Transverse colon (tissue), 4 donors: ENCODE data around the gene APLP2. TPM values are rescaled to one million over a fixed set of nuclear protein-coding genes. Genes with fewer than 3 reads are reported as not detected.

Source experiments
- DNase-seq: peaks from one replicate; pipeline ENCODE4 v3.0.0-alpha.2; 2019
- H3K27ac ChIP-seq, 4 donors: fragments of 200-600 bp; sonication (generic); 2 replicates each; pipeline ENCODE4 v1.5.1; 2016 to 2018; ENCODE audit warnings: inconsistent platforms in 4 of 4
- H3K27me3 ChIP-seq: fragments of 200-600 bp; sonication (generic); 2 replicates; pipeline ENCODE4 v1.5.1; 2017; ENCODE audit warnings: inconsistent platforms
- H3K36me3 ChIP-seq, 4 donors: fragments of 200-600 bp; sonication (generic); 2 replicates each; pipeline ENCODE4 v1.5.1; 2017 to 2019; ENCODE audit warnings: inconsistent platforms in 4 of 4
- H3K4me1 ChIP-seq, 4 donors: fragments of 200-600 bp; sonication (generic); 2 replicates each; pipeline ENCODE4 v1.5.1; 2017 to 2020; ENCODE audit warnings: inconsistent platforms in 4 of 4
- H3K4me3 ChIP-seq, 4 donors: fragments of 200-600 bp; sonication (generic); 1 replicate in 1 of 4; 2 replicates in 3 of 4; pipeline versions ENCODE4 v1.5.1 to v1.6.1; 2017 to 2019; ENCODE audit warnings: inconsistent platforms in 4 of 4
- H3K9me3 ChIP-seq, 2 donors: fragments of 200-600 bp; sonication (generic); 2 replicates each; pipeline ENCODE4 v1.5.1; 2017 to 2019; ENCODE audit warnings: inconsistent platforms in 2 of 2
- EP300 ChIP-seq: sonication (generic); formaldehyde crosslinking; IDR thresholded peaks from one replicate; pipeline ENCODE4 v1.6.1; 2017; ENCODE audit warnings: antibody characterized with exemption, low read depth
- POLR2A ChIP-seq: fragments of 450-650 bp; IDR thresholded peaks from one replicate; pipeline ENCODE4 v1.6.1; 2016; ENCODE audit warnings: antibody characterized with exemption, mild to moderate bottlenecking, moderate library complexity
- POLR2AphosphoS5 ChIP-seq, 3 donors: sonication (generic); formaldehyde crosslinking; IDR thresholded peaks; one replicate each; pipeline ENCODE4 v1.6.1; 2016; ENCODE audit warnings: antibody characterized with exemption in 3 of 3
- WGBS, 2 donors: methylation state at CpG; one replicate each; pipeline ENCODE4 v1.1.5; 2018; ENCODE audit warnings: low coverage in 1 of 2; 5-methylcytosine and 5-hydroxymethylcytosine counted together
- in situ Hi-C, 4 donors: fragments of 200-750 bp; cut with MboI; loops; one replicate each; pipeline versions ENCODE4 v1.15.0 to v1.15.1; 2017; ENCODE audit warnings: low sequenced_read_pairs in 3 of 4, low pct_ligation_motif_present in 1 of 4, low pct_unique_long_range_greater_than_20kb in 1 of 4
- intact Hi-C: fragments of 100-400 bp; cut with DNase I; formaldehyde crosslinking; loops from one replicate; pipeline ENCODE4 v1.15.1; 2023; ENCODE audit warnings: low total_unique reads
- total RNA-seq, 4 donors: library from RNA; depleted of rRNA; stranded (reverse); fragments of >200 nt; gene quantifications; one replicate each; pipeline ENCODE4 v1.1.0, GENCODE V29; 2016
- TF ChIP-seq, protein P1 (sequence below), 5 experiments: fragments of 200-600 bp in 3 of 5; fragments of 450-650 bp in 2 of 5; sonication (generic) in 3 of 5; IDR thresholded peaks; 1 replicate in 2 of 5; 2 replicates in 3 of 5; pipeline ENCODE4 v1.5.1; 2016 to 2017; ENCODE audit warnings: antibody characterized with exemption in 5 of 5, inconsistent platforms in 3 of 5, mild to moderate bottlenecking in 2 of 5, moderate library complexity in 1 of 5

The APLP2 gene
- total RNA-seq, 4 donors from 2014 or later: 191 to 618 (median 396) TPM

DNA sequence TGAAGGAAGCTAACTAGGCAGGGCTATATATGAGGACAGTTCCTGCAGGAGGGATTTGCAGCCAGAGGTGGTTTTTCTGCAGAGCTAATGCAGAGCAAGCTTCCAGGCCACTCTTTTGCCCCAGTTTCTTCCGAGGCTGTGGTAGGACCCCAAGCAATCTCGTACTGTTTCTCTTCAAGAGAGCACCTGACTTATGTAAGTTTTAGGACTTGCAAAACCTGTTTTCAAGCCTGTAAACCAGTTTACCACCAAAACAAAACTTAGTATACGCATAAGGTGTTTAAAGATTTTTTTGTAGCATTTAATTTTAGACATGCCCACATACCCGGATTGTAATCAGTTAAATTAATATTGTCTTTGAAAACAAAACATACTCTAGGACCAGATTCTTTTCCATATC lies 7.7 kb upstream of the APLP2 start:
- H3K27me3 ChIP-seq: no peaks in the 10 kb centered on the region
- H3K4me3 ChIP-seq: no peak overlapping the region
- no peak for TF ChIP-seq POLR2AphosphoS5 (IDR thresholded peaks at IDR 0.05)
- no peak for TF ChIP-seq EP300
- no peak for TF ChIP-seq POLR2A
- TF ChIP-seq, protein P1, sequence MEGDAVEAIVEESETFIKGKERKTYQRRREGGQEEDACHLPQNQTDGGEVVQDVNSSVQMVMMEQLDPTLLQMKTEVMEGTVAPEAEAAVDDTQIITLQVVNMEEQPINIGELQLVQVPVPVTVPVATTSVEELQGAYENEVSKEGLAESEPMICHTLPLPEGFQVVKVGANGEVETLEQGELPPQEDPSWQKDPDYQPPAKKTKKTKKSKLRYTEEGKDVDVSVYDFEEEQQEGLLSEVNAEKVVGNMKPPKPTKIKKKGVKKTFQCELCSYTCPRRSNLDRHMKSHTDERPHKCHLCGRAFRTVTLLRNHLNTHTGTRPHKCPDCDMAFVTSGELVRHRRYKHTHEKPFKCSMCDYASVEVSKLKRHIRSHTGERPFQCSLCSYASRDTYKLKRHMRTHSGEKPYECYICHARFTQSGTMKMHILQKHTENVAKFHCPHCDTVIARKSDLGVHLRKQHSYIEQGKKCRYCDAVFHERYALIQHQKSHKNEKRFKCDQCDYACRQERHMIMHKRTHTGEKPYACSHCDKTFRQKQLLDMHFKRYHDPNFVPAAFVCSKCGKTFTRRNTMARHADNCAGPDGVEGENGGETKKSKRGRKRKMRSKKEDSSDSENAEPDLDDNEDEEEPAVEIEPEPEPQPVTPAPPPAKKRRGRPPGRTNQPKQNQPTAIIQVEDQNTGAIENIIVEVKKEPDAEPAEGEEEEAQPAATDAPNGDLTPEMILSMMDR (IDR thresholded peaks at IDR 0.05): no peak
- intact Hi-C loops: no loop called here
- H3K4me1 ChIP-seq: peaks cover 0 to 13% (median 6%) of the 10 kb centered on the region in 4 donors
- in situ Hi-C loops: loop anchor here in 3 of 4 donors (10.0 kb wide), 1 partner anchor 57 kb away; the partner anchor contains the start of gene PRDM10 (in 3 of the 3)
- DNase-seq: no peak
- H3K9me3 ChIP-seq: no peaks in the 10 kb centered on the region
- no peak overlapping the region for H3K27ac ChIP-seq
- no peaks in the 10 kb centered on the region for H3K36me3 ChIP-seq
- 53 to 57% methylated on average over 3 to 4 of the region's 4 CpGs for WGBS, 2 donors

DNA sequence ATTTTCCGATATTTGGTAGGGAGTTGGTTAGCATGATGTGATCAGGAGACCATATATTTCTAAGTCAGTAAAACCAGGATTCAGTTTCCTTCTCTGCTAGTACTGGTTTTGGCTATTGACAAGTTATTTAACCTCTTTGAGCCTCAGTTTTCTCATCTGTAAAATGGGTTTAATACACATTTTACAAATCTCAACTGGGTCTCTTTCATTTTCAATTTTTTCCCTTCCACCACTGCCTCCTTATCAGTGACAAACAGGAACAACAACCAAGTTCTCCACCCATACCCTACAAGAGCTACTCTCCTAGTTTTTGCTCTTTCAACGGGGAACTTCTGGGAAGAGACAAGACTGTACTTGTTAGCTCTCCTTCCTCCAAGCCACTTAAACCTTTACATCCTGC lies 6.2 kb upstream of the APLP2 start:
- DNase-seq: no peak
- H3K27ac ChIP-seq: no peak overlapping the region
- H3K36me3 ChIP-seq: no peaks in the 10 kb centered on the region
- H3K4me1 ChIP-seq: peaks cover 2 to 25% (median 11%) of the 10 kb centered on the region in 4 donors
- no peaks in the 10 kb centered on the region for H3K9me3 ChIP-seq
- no peaks in the 10 kb centered on the region for H3K27me3 ChIP-seq
- no peak overlapping the region for H3K4me3 ChIP-seq
- TF ChIP-seq, protein P1 (IDR thresholded peaks at IDR 0.05): no peak
- TF ChIP-seq POLR2A (no peak), POLR2AphosphoS5 (IDR thresholded peaks at IDR 0.05) (no peak), EP300 (no peak)
- in situ Hi-C loops: loop anchor here in 3 of 4 donors (10.0 kb wide), 1 partner anchor 59 kb away; the partner anchor contains the start of gene PRDM10 (in 3 of the 3)
- intact Hi-C loops: no loop called here
- 83 to 92% methylated on average over 2 of the region's 2 CpGs for whole genome bisulfite sequencing, 2 donors

DNA sequence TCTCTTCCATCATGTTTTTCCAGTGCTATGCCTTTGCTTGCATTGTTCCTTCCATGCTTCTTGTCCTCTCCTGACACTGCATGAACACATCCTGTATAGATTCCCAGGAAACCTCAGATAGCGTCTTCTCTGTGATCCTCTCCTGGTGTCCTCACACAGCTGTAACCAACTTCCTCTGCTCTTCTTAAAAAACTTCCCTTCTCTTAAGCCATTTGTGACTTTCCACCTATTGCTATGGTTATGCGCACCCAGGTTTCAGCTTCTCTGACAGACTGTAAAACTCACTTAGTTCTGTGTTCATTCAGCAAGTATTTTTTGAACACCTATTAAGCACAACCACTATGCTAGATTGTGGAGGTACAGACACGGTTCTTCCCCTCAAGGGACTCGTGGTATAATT lies 5.1 kb upstream of the APLP2 start:
- H3K4me1 ChIP-seq: peaks cover 5 to 30% (median 16%) of the 10 kb centered on the region in 4 donors
- no peak overlapping the region for H3K4me3 ChIP-seq
- in situ Hi-C loops (loop anchor here in 3 of 4 donors (10.0 kb wide), 1 partner anchor 60 kb away; the partner anchor contains the start of gene PRDM10 (in 3 of the 3)), intact Hi-C loops (no loop called here)
- H3K27ac ChIP-seq: no peak overlapping the region
- H3K27me3 ChIP-seq: no peaks in the 10 kb centered on the region
- H3K9me3 ChIP-seq: no peaks in the 10 kb centered on the region
- no peaks in the 10 kb centered on the region for H3K36me3 ChIP-seq
- WGBS, 2 donors: 70 to 75% methylated on average over 3 to 4 of the region's 4 CpGs
- DNase-seq: no peak
- TF ChIP-seq, protein P1 (IDR thresholded peaks at IDR 0.05): no peak
- no peak for TF ChIP-seq EP300
- no peak for TF ChIP-seq POLR2A
- no peak for TF ChIP-seq POLR2AphosphoS5 (IDR thresholded peaks at IDR 0.05)

DNA sequence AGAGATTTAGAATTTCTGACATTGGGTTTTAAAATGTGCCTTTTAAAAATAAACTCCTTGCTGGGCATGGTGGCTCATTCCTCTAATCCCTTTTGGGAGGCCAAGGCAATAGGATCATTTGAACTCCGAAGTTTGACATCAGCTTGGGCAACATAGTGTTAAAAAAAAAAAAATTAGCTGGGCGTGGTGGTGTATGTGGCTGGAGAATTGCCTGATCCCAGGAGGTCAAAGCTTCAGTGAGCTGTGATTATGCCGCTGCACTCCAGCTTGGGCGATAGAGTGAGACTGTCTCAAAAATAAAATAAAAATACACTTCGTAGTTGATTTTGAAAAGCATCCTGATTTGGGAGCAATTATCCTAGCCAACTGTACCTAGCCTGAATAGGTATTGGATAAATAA lies 3.4 kb upstream of the APLP2 start:
- WGBS, 2 donors: 49 to 67% methylated on average over 1 to 5 of the region's 5 CpGs
- peak overlapping the region in 3 of 4 donors; percentile 24 to 96 (median 56) for H3K27ac ChIP-seq
- in situ Hi-C loops: loop anchor here in 3 of 4 donors (10.0 kb wide), 1 partner anchor 62 kb away; the partner anchor contains the start of gene PRDM10 (in 3 of the 3)
- no peaks in the 10 kb centered on the region for H3K36me3 ChIP-seq
- intact Hi-C loops: no loop called here
- peak; percentile 32 for DNase-seq
- TF ChIP-seq, protein P1 (IDR thresholded peaks at IDR 0.05): no peak
- no peak for TF ChIP-seq POLR2A
- TF ChIP-seq POLR2AphosphoS5 (IDR thresholded peaks at IDR 0.05): no peak
- no peak for TF ChIP-seq EP300
- H3K27me3 ChIP-seq: no peaks in the 10 kb centered on the region
- no peaks in the 10 kb centered on the region for H3K9me3 ChIP-seq
- peaks cover 6 to 35% (median 21%) of the 10 kb centered on the region in 4 donors for H3K4me1 ChIP-seq
- no peak overlapping the region for H3K4me3 ChIP-seq
